Measurements from ENCODE around the gene DYNLT1.
A peak's percentile ranks its signal among the peaks of the same experiment; 100 is the strongest.
"Not testable (repeated sequence)": the region's sequence is repeated elsewhere in the genome, so short reads cannot be mapped to it uniquely, and the experiment has no call there.

Gene DYNLT1

GRCh38 chr6:158663625-158664165 is 19.2 kb upstream of the DYNLT1 start:
- no peak for DNase-seq (ENCODE audit: extremely low read depth in 1 of 2, low read depth in 1 of 2)

GRCh38 chr6:158662954-158663624 is 18.5 kb upstream of the DYNLT1 start:
- DNase-seq (ENCODE audit: extremely low read depth in 1 of 2, low read depth in 1 of 2) = no peak

GRCh38 chr6:158662607-158662953 is 18.0 kb upstream of the DYNLT1 start:
- DNase-seq (ENCODE audit: extremely low read depth in 1 of 2, low read depth in 1 of 2) = no peak

GRCh38 chr6:158661156-158661685 is 16.7 kb upstream of the DYNLT1 start:
- DNase-seq (ENCODE audit: extremely low read depth in 1 of 2, low read depth in 1 of 2) = no peak

- peak in 1 of 2 donors; percentile 19 for DNase-seq (ENCODE audit: extremely low read depth in 1 of 2, low read depth in 1 of 2)
Observed at GRCh38 chr6:158660333-158660754, 15.8 kb upstream of the DYNLT1 start.

GRCh38 chr6:158656986-158657385 is 12.4 kb upstream of the DYNLT1 start:
- DNase-seq (ENCODE audit: extremely low read depth in 1 of 2, low read depth in 1 of 2) = not testable (repeated sequence)

GRCh38 chr6:158655569-158656450 is 11.3 kb upstream of the DYNLT1 start:
- no peak for DNase-seq (ENCODE audit: extremely low read depth in 1 of 2, low read depth in 1 of 2)

GRCh38 chr6:158654960-158655489 is 10.5 kb upstream of the DYNLT1 start:
- no peak for DNase-seq (ENCODE audit: extremely low read depth in 1 of 2, low read depth in 1 of 2)

GRCh38 chr6:158654498-158654897 is 10.0 kb upstream of the DYNLT1 start:
- DNase-seq (ENCODE audit: extremely low read depth in 1 of 2, low read depth in 1 of 2) = no peak

GRCh38 chr6:158653577-158654354 is 9.2 kb upstream of the DYNLT1 start:
- DNase-seq (ENCODE audit: extremely low read depth in 1 of 2, low read depth in 1 of 2) = peak; percentile 70 to 85

- DNase-seq (ENCODE audit: extremely low read depth in 1 of 2, low read depth in 1 of 2) = not testable (repeated sequence)
Observed at GRCh38 chr6:158651981-158652737, 7.6 kb upstream of the DYNLT1 start.

- DNase-seq (ENCODE audit: extremely low read depth in 1 of 2, low read depth in 1 of 2) = peak; percentile 37 to 77
Observed at GRCh38 chr6:158649289-158650143, 5.0 kb upstream of the DYNLT1 start, which contains the start of gene SYTL3. Gene SYTL3 (plus strand): TSS chr6:158650054. CDS start chr6:158663269, 13,215 bp downstream.

- DNase-seq (ENCODE audit: extremely low read depth in 1 of 2, low read depth in 1 of 2) = no peak
Observed at GRCh38 chr6:158648682-158649131, 4.2 kb upstream of the DYNLT1 start.

GRCh38 chr6:158647501-158647900 is 3.0 kb upstream of the DYNLT1 start:
- no peak for DNase-seq (ENCODE audit: extremely low read depth in 1 of 2, low read depth in 1 of 2)

- DNase-seq (ENCODE audit: extremely low read depth in 1 of 2, low read depth in 1 of 2) = no peak
Observed at GRCh38 chr6:158646023-158646910, 1.7 kb upstream of the DYNLT1 start.

- DNase-seq (ENCODE audit: extremely low read depth in 1 of 2, low read depth in 1 of 2) = no peak
Observed at GRCh38 chr6:158645064-158646022, 800 bp upstream of the DYNLT1 start.

GRCh38 chr6:158643836-158644230 is 710 bp downstream of the DYNLT1 start:
- no peak for DNase-seq (ENCODE audit: extremely low read depth in 1 of 2, low read depth in 1 of 2)
